Stimulated activated CD8-positive, alpha-beta memory T cell treated with anti-CD3 and anti-CD28 coated beads, Interleukin-12 subunit alpha, Interleukin-12 subunit beta, amount 100 ng/mL, for 1 hour (primary cell): ENCODE measurements around the gene MAML3.

Source experiments
- DNase-seq: peaks from one replicate; pipeline ENCODE4 v3.0.0-alpha.2; 2020; ENCODE audit warnings: low read depth

Gene MAML3

GRCh38 chr4:139808808-139809756 is 344.9 kb downstream of the MAML3 start:
- DNase-seq, result no peak

GRCh38 chr4:139808381-139808807 is 345.6 kb downstream of the MAML3 start:
- DNase-seq, result no peak

GRCh38 chr4:139807483-139807882 is 346.5 kb downstream of the MAML3 start:
- no peak for DNase-seq

GRCh38 chr4:139806929-139807328 is 347.1 kb downstream of the MAML3 start:
- DNase-seq, result no peak

GRCh38 chr4:139802931-139803330 is 351.1 kb downstream of the MAML3 start:
- no peak for DNase-seq

- DNase-seq, result no peak
These were observed 351.5 kb downstream of the MAML3 start for GRCh38 chr4:139802488-139802887.

- no peak for DNase-seq
These were observed 352.1 kb downstream of the MAML3 start for GRCh38 chr4:139801895-139802294.

GRCh38 chr4:139800082-139800481 is 353.9 kb downstream of the MAML3 start:
- no peak for DNase-seq

GRCh38 chr4:139799615-139800014 is 354.4 kb downstream of the MAML3 start:
- DNase-seq, result no peak

- no peak for DNase-seq
These were observed 355.5 kb downstream of the MAML3 start for GRCh38 chr4:139798456-139798855.

- no peak for DNase-seq
These were observed 356.7 kb downstream of the MAML3 start for GRCh38 chr4:139797287-139797686.

GRCh38 chr4:139795527-139796314 is 358.3 kb downstream of the MAML3 start:
- DNase-seq, result no peak

- DNase-seq, result no peak
These were observed 359.6 kb downstream of the MAML3 start for GRCh38 chr4:139794158-139794954.

GRCh38 chr4:139791681-139792080 is 362.3 kb downstream of the MAML3 start:
- DNase-seq, result no peak

GRCh38 chr4:139790291-139790690 is 363.7 kb downstream of the MAML3 start:
- DNase-seq, result no peak

GRCh38 chr4:139789096-139789654 is 364.8 kb downstream of the MAML3 start:
- no peak for DNase-seq

GRCh38 chr4:139786494-139787354 is 367.3 kb downstream of the MAML3 start:
- DNase-seq, result no peak

GRCh38 chr4:139785356-139785755 is 368.6 kb downstream of the MAML3 start:
- no peak for DNase-seq

- no peak for DNase-seq
These were observed 370.1 kb downstream of the MAML3 start for GRCh38 chr4:139783741-139784484.

GRCh38 chr4:139782926-139783522 is 371.0 kb downstream of the MAML3 start:
- DNase-seq, result no peak
